SK-N-SH (cell line): ENCODE results near the gene CPNE1. TPM values are rescaled to one million over a fixed set of nuclear protein-coding genes. Genes with fewer than 3 reads are reported as not detected.

Source experiments
- CHD2 ChIP-seq: fragments of 150-350 bp; IDR thresholded peaks from 2 replicates; pipeline ENCODE4 v1.6.1; 2018; ENCODE audit warnings: low read length; ENCODE audit not compliant: partially characterized antibody
- ELF1 ChIP-seq: IDR thresholded peaks from 2 replicates; pipeline ENCODE4 v1.4.0; 2012
- EP300 ChIP-seq, 2 experiments: IDR thresholded peaks; 2 replicates each; pipeline versions ENCODE4 v1.4.0 to v1.6.1; 2012; ENCODE audit warnings: borderline replicate concordance in 1 of 2, low read depth in 1 of 2, low read length in 1 of 2
- FOXJ3 ChIP-seq: sonication (generic); formaldehyde crosslinking; IDR thresholded peaks from 2 replicates; pipeline ENCODE4 v1.5.1; 2020; ENCODE audit warnings: mild to moderate bottlenecking, missing genetic modification reagents
- GATA2 ChIP-seq: sonication (generic); formaldehyde crosslinking; IDR thresholded peaks from 2 replicates; pipeline ENCODE4 v1.5.0; 2020; ENCODE audit warnings: mild to moderate bottlenecking, missing genetic modification reagents
- JUND ChIP-seq: IDR thresholded peaks from 2 replicates; pipeline ENCODE4 v1.4.0; 2012
- MAX ChIP-seq: IDR thresholded peaks from 2 replicates; pipeline ENCODE4 v1.4.0; 2012; ENCODE audit warnings: low read depth
- MXI1 ChIP-seq: IDR thresholded peaks from 2 replicates; pipeline ENCODE4 v1.6.1; 2012; ENCODE audit warnings: mild to moderate bottlenecking, low read depth, low read length, improper control_type of control experiment
- NFIC ChIP-seq: IDR thresholded peaks from 2 replicates; pipeline ENCODE4 v1.4.0; 2012; ENCODE audit warnings: borderline replicate concordance
- NRF1 ChIP-seq: IDR thresholded peaks from 2 replicates; pipeline ENCODE4 v1.6.1; 2012; ENCODE audit warnings: low read depth, mild to moderate bottlenecking, low read length
- POLR2AphosphoS5 ChIP-seq: IDR thresholded peaks from 2 replicates; pipeline ENCODE4 v1.6.1; 2012; ENCODE audit warnings: low read depth, low read length
- RCOR1 ChIP-seq: fragments of 150-350 bp; IDR thresholded peaks from 2 replicates; pipeline ENCODE4 v1.6.1; 2017; ENCODE audit warnings: antibody characterized with exemption, low read length
- RFX5 ChIP-seq: IDR thresholded peaks from 2 replicates; pipeline ENCODE4 v1.6.1; 2012; ENCODE audit warnings: mild to moderate bottlenecking, improper control_type of control experiment, low read length
- SIN3A ChIP-seq: IDR thresholded peaks from 2 replicates; pipeline ENCODE4 v1.6.1; 2012; ENCODE audit warnings: low read depth, mild to moderate bottlenecking, low read length, moderate library complexity, borderline replicate concordance
- SMC3 ChIP-seq: IDR thresholded peaks from 2 replicates; pipeline ENCODE4 v1.6.1; 2012; ENCODE audit warnings: low read depth, low read length, improper control_type of control experiment
- TAF1 ChIP-seq: IDR thresholded peaks from 2 replicates; pipeline ENCODE4 v1.6.1; 2012; ENCODE audit warnings: low read depth, mild to moderate bottlenecking, low read length, moderate library complexity, borderline replicate concordance
- TEAD4 ChIP-seq: IDR thresholded peaks from 2 replicates; pipeline ENCODE4 v1.4.0; 2012; ENCODE audit warnings: mild to moderate bottlenecking, borderline replicate concordance; ENCODE audit not compliant: insufficient read depth
- USF1 ChIP-seq: IDR thresholded peaks from 2 replicates; pipeline ENCODE4 v1.4.0; 2012; ENCODE audit warnings: low read depth, borderline replicate concordance
- USF2 ChIP-seq: fragments of 150-350 bp; IDR thresholded peaks from 2 replicates; pipeline ENCODE4 v1.6.1; 2017; ENCODE audit warnings: antibody characterized with exemption, low read length, low read depth, borderline replicate concordance
- YY1 ChIP-seq: IDR thresholded peaks from 2 replicates; pipeline ENCODE4 v1.4.0; 2012; ENCODE audit warnings: low read depth, mild to moderate bottlenecking
- ZBTB33 ChIP-seq: IDR thresholded peaks from 2 replicates; pipeline ENCODE4 v1.4.0; 2012; ENCODE audit warnings: low read depth, borderline replicate concordance
- polyA plus RNA-seq, 3 experiments: library from polyadenylated mRNA; depleted of rRNA; stranded (reverse); fragments of >200 nt; gene quantifications; 2 replicates each; pipeline ENCODE4 v1.2.3, GENCODE V29; 2012

CPNE1 gene
- polyA plus RNA-seq, 1 of the 3 experiments (the other 2 are of a cell fraction): 279 TPM

- TF ChIP-seq ZBTB33 (peak; percentile 43; the same call in 1 of the 2 replicates), JUND (no peak), RFX5 (no peak), SMC3 (peak; percentile 23; the same call in 1 of the 2 replicates), TAF1 (peak; percentile 74), YY1 (0 out of 2 replicates have a peak, but pooled peaks have one; percentile 47), USF1 (no peak), MXI1 (peak; percentile 96), MAX (no peak), GATA2 (CRISPR knock-in tag) (no peak), FOXJ3 (peak; percentile 35; the same call in 1 of the 2 replicates), POLR2AphosphoS5 (peak; percentile 89), NRF1 (peak; percentile 39; the same call in 1 of the 2 replicates), NFIC (no peak), EP300 (IDR thresholded peaks at IDR 0.05; ENCODE audit: borderline replicate concordance in 1 of 2, low read depth in 1 of 2, low read length in 1 of 2) (0 out of 4 replicates have a peak, but pooled peaks of 1 of the 2 experiments have one; percentile 13), CHD2 (peak; percentile 80), SIN3A (peak; percentile 87), ELF1 (peak; percentile 81), USF2 (0 out of 2 replicates have a peak, but pooled peaks have one; percentile 0), TEAD4 (no peak), RCOR1 (no peak)
Measured at GRCh38 chr20:35699127-35699956, 34.6 kb upstream of the CPNE1 start, which contains the start of the genes NFS1 and ROMO1 (continued).
